GM12872 (cell line): ENCODE data around the gene NCS1.

ENCODE experiments used
- TF ChIP-seq, protein P1 (sequence below): IDR thresholded peaks from 3 replicates; pipeline ENCODE4 v1.5.1; 2011; ENCODE audit warnings: low read depth, mild to moderate bottlenecking, low read length, moderate library complexity; ENCODE audit not compliant: insufficient read depth

The NCS1 gene

DNA sequence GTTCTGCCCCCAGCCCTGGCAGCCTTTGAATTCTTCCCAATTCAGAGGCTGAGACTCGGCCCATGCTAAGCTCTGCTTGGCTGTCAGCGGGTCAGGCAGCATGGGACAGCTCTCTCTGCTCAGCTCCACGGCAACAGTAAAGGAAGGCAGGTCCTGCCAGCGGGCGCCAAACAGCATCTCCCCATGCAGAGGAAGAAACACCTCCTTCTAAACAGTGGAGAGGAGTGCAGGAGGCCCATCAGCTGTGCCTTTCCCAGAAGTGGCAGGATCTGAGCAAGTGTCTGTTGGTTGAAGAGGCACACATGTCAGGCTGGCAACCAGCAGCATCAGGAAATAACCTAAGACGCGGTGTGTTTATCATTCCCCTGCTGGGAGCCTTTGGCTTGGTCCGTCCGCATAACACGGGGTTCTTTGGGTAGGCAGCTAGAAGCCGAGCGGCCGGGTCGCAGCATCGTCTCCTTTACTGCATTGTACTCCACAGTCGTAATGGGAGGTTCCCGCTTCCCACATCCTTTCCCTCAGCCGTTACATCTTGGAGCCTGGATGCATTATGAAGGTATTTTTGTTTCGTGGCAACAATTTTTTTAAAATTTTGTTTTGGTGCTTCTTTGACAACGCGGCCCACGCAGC lies 42.7 kb upstream of the NCS1 start:
- TF ChIP-seq, protein P1, sequence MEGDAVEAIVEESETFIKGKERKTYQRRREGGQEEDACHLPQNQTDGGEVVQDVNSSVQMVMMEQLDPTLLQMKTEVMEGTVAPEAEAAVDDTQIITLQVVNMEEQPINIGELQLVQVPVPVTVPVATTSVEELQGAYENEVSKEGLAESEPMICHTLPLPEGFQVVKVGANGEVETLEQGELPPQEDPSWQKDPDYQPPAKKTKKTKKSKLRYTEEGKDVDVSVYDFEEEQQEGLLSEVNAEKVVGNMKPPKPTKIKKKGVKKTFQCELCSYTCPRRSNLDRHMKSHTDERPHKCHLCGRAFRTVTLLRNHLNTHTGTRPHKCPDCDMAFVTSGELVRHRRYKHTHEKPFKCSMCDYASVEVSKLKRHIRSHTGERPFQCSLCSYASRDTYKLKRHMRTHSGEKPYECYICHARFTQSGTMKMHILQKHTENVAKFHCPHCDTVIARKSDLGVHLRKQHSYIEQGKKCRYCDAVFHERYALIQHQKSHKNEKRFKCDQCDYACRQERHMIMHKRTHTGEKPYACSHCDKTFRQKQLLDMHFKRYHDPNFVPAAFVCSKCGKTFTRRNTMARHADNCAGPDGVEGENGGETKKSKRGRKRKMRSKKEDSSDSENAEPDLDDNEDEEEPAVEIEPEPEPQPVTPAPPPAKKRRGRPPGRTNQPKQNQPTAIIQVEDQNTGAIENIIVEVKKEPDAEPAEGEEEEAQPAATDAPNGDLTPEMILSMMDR: no peak

DNA sequence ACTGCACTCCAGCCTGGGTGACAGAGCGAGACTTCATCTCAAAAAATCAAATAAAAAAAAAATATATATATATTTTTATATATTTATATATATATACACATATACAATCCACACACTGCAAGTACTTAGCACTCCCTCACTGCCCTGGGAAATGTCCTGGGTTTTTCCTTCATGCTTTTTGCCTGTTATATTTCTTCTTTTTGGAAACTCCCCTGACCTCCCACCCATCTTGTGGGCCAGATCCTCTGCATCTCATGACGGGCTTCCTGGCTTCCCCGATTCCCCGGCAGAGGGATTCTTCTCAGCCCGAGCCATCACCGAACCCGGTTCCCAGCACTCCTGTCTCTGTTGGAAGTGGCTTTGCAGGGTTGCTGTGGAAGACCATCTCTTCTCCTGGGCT lies 39.5 kb upstream of the NCS1 start:
- TF ChIP-seq, protein P1: no peak

DNA sequence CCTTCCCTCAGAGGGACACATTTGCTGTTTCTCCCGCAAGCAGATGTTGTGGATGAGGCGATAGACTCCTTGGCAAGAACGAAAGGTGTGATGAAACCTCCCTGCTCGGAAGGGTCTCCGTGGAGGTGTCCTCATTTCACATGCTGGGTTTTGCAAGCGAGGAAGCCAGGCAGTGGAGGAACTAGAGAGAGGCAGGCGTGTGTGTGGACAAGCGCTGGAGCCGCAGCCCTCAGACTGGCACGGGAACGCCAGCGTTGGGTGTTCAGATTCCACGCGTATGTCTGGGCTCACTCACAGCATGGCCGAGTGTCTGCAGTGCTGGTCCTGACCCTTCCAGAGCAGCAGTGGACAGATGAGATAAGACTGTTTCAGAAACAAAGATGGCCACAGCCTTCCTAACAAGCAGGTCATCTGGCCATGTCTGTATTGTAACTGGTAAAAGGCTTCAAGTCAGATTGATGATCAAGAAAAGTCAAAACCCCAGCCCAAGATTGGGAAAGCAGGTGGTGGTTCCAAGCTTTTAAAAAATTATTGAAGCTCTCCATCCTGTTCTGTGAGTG lies 35.0 kb upstream of the NCS1 start:
- TF ChIP-seq, protein P1: no peak

DNA sequence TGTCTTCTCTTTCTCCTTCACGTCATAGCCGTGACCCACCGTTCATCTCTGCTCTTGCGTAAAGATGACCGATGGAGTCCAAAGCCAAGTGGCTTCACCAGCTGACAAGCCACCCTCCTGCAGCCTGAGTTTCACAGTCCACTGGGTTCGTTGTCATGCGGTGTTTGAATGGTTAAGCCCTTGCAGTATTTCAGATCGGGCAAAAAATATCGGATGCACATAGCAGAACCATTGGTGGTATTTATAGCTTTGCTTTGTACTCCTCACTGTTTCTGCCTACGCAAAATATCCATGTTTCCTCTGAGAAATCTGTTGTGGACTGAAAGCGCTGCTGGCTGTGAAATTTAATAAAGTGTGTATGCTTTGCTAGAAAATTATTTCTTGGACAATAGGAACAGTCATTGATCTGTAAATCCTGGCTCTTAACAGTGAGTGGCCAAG lies 34.5 kb upstream of the NCS1 start:
- TF ChIP-seq, protein P1: no peak

DNA sequence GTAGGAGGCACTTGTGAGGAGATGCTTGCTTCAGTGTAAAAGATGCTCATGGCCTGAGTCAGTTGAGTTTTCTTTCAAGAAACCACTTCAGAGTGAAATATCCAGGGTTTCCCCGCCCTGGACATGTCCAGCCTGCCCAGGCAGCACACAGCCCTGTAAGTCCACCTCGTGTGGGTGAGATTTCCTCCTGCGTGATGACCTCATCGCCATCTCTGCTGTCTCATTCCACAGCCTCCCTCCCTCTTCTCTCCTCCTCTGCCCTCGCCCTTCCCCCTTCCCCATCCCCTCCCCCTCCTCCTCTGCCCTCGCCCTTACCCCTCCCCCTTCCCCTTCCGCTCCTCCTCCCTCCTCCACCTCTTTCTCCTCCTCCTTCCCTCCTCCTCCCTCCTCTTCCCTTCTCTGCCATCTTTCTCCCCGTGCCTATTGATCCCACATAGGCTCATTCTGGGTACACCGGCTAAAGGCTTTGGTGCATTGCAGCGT lies 34.0 kb upstream of the NCS1 start:
- TF ChIP-seq, protein P1: no peak

DNA sequence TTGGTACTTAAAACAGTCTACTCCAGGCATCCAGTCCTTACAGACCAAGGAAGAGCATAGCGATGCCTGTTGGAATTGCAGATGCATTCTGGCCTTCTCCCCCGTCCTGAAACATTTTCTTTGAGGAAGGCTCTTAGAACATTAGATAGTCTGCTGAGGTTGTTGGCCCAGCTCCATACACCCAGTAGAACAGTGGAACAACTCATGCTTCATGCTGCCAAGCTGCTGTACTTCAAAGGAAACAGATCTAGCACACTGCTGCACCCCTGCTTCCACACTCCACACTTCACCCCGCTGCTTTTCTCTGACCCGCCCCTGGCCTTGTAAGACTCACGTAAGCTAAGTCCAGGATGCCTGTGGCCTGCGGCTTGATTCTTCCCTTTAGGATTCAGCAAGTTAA lies 33.4 kb upstream of the NCS1 start:
- TF ChIP-seq, protein P1: no peak

DNA sequence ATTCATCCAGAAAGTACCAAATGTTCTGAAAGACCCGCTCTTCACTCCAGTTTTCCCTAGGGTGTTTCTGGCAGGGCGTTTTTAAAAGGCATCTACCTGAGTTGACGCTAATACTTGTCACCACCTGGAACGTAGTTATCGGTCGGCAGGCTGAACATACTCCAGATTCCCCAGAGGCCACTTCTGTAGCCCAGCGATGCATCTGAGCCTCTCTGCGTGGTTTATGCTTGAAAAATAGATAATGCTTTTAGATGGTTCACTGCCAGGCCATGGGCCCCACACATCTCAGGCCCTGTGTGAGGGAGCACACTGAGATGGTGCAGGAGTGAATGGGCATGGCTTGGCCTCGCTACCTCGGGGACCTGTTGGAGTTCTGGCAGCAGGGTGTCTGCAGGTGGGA lies 33.0 kb upstream of the NCS1 start:
- TF ChIP-seq, protein P1: no peak
